PC-9 (cell line): ENCODE results near the gene SFI1. TPM values are rescaled to one million over a fixed set of nuclear protein-coding genes. Genes with fewer than 3 reads are reported as not detected.
A peak's percentile ranks its signal among the peaks of the same experiment; 100 is the strongest.
"Not testable (repeated sequence)": the region's sequence is repeated elsewhere in the genome, so short reads cannot be mapped to it uniquely, and the experiment has no call there.

Experiments used
- BruUV-seq: library from RNA; stranded (reverse); fragments of 400-500 nt; replicated peaks from 2 replicates; lab custom pipeline; 2021; lab: Mats Ljungman, UMichigan
- CTCF ChIA-PET: fragments of 300-600 bp; sonication (Branson Sonifier 250); formaldehyde crosslinking; loops from one replicate; lab custom pipeline; 2022; ENCODE audit warnings: antibody characterized with exemption; lab: Charles Lee
- POLR2A ChIA-PET: fragments of 300-600 bp; sonication (Branson Sonifier 250); formaldehyde crosslinking; loops from one replicate; lab custom pipeline; 2022; ENCODE audit warnings: antibody characterized with exemption; ENCODE audit not compliant: unreplicated experiment; lab: Charles Lee
- DNase-seq, 2 experiments: peaks; one replicate each; pipeline versions ENCODE4 v3.0.0 to v3.0.0-alpha.2; 2015 to 2022; ENCODE audit warnings: mixed read lengths in 1 of 2
- H2AFZ ChIP-seq: fragments of 200-600 bp; sonication (generic); 2 replicates; pipeline ENCODE4 v1.8.1; 2017; ENCODE audit warnings: antibody characterized with exemption
- H3F3A ChIP-seq: fragments of 200-600 bp; sonication (generic); 2 replicates; pipeline ENCODE4 v1.8.1; 2017; ENCODE audit warnings: antibody characterized with exemption, mild to moderate bottlenecking, low read depth; ENCODE audit not compliant: insufficient read depth
- H3K27ac ChIP-seq: fragments of 200-600 bp; sonication (generic); 2 replicates; pipeline ENCODE4 v1.6.1; 2016; ENCODE audit warnings: mixed run types
- H3K27me3 ChIP-seq: fragments of 200-600 bp; sonication (generic); 2 replicates; pipeline ENCODE4 v1.6.1; 2016; ENCODE audit warnings: low read depth, mixed run types; ENCODE audit not compliant: insufficient read depth
- H3K36me3 ChIP-seq: fragments of 200-600 bp; sonication (generic); 2 replicates; pipeline ENCODE4 v1.6.1; 2016; ENCODE audit warnings: low read depth, mixed run types
- H3K4me1 ChIP-seq: fragments of 200-600 bp; sonication (generic); replicated peaks from 2 replicates; pipeline ENCODE4 v1.6.1; 2016; ENCODE audit warnings: mixed run types; ENCODE audit not compliant: insufficient read depth
- H3K4me2 ChIP-seq: fragments of 200-600 bp; sonication (generic); 2 replicates; pipeline ENCODE4 v1.6.1; 2017; ENCODE audit warnings: mixed run types
- H3K4me3 ChIP-seq: fragments of 200-600 bp; sonication (generic); 2 replicates; pipeline ENCODE4 v1.6.1; 2016; ENCODE audit warnings: mixed run types
- H3K79me2 ChIP-seq: fragments of 200-600 bp; sonication (generic); 2 replicates; pipeline ENCODE4 v1.6.1; 2017; ENCODE audit warnings: low read depth, mixed run types
- H3K9me2 ChIP-seq: fragments of 200-600 bp; sonication (generic); 2 replicates; pipeline ENCODE4 v1.8.1; 2017; ENCODE audit warnings: mild to moderate bottlenecking; ENCODE audit not compliant: insufficient read depth
- H3K9me3 ChIP-seq: fragments of 200-600 bp; sonication (generic); 2 replicates; pipeline ENCODE4 v1.8.1; 2016; ENCODE audit warnings: low read depth; ENCODE audit not compliant: insufficient read depth
- H4K20me1 ChIP-seq: fragments of 200-600 bp; sonication (generic); 2 replicates; pipeline ENCODE4 v1.8.1; 2017; ENCODE audit not compliant: insufficient read depth
- CTCF ChIP-seq: fragments of 200-600 bp; sonication (generic); conservative IDR thresholded peaks from 2 replicates; pipeline ENCODE4 v1.6.1; 2017; ENCODE audit warnings: mixed run types, antibody characterized with exemption, mild to moderate bottlenecking, moderate library complexity
- EZH2 ChIP-seq: fragments of 200-600 bp; sonication (generic); IDR thresholded peaks from 2 replicates; pipeline ENCODE4 v1.8.0; 2017; ENCODE audit warnings: antibody characterized with exemption, low read depth
- intact Hi-C: fragments of 100-400 bp; cut with micrococcal nuclease; formaldehyde crosslinking; loops from one replicate; pipeline ENCODE4 v1.10.0; 2022; ENCODE audit not compliant: unreplicated experiment
- total RNA-seq: library from RNA; stranded (reverse); gene quantifications from 2 replicates; pipeline ENCODE4 v1.2.3, GENCODE V29; 2021

The SFI1 gene
- total RNA-seq, 1 experiment from 2014 or later: 57.9 TPM

GRCh38 chr22:31491218-31491962, 4.9 kb upstream of the SFI1 start:
- 0 out of 2 replicates have a peak overlapping the region, but pooled peaks have one; percentile 100 for H2AFZ ChIP-seq
- H3K79me2 ChIP-seq: peaks cover 47% of the 10 kb centered on the region
- H3K4me1 ChIP-seq: peaks cover 20% of the 10 kb centered on the region
- peak overlapping the region; percentile 83; the same call in 1 of the 2 replicates for H3K27ac ChIP-seq
- intact Hi-C loops: no loop called here
- H3F3A ChIP-seq: peaks cover 35% of the 10 kb centered on the region
- H4K20me1 ChIP-seq: no peaks in the 10 kb centered on the region; the same call in 1 of the 2 replicates
- no peaks in the 10 kb centered on the region for H3K27me3 ChIP-seq
- TF ChIP-seq CTCF (no peak), EZH2 (no peak)
- DNase-seq: no peak
- BruUV-seq: no TSS peak
- POLR2A ChIA-PET: no interaction called here
- peak overlapping the region; percentile 92 for H3K4me2 ChIP-seq
- H3K9me3 ChIP-seq: no peaks in the 10 kb centered on the region
- H3K4me3 ChIP-seq: peak overlapping the region; percentile 99; the same call in 1 of the 2 replicates
- CTCF ChIA-PET: no interaction called here
- H3K36me3 ChIP-seq: no peaks in the 10 kb centered on the region
- H3K9me2 ChIP-seq: no peaks in the 10 kb centered on the region

DNA sequence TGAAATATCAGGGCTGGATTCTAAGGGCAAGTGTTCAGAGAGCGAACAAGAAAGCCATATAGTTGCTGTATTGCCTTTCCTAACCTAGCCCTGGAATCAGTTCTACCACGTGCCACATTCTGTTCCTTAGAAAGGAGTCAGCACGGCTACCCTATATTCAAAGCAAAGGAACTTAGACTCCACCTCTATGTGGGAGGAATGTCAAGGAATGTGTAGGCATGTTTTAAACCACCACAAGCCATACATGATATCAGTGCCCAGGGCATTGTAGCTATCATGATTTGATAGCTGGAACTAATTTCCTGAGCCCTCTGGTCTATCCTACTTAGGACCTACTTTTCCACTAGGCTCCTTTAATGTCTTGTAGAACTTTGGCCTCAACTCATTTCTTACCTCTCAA, 4.2 kb upstream of the SFI1 start:
- no peak overlapping the region for H3K4me3 ChIP-seq
- H3F3A ChIP-seq: peaks cover 35% of the 10 kb centered on the region
- no peaks in the 10 kb centered on the region; the same call in 1 of the 2 replicates for H4K20me1 ChIP-seq
- H3K9me2 ChIP-seq: no peaks in the 10 kb centered on the region
- no peak overlapping the region for H3K27ac ChIP-seq
- TF ChIP-seq CTCF (no peak), EZH2 (no peak)
- POLR2A ChIA-PET: no interaction called here
- CTCF ChIA-PET: no interaction called here
- no peaks in the 10 kb centered on the region for H3K36me3 ChIP-seq
- H3K9me3 ChIP-seq: 0 out of 2 replicates have a peak, but pooled peaks cover under 1% of the 10 kb centered on the region
- DNase-seq: no peak
- no peak overlapping the region for H2AFZ ChIP-seq
- intact Hi-C loops: no loop called here
- H3K4me1 ChIP-seq: peaks cover 22% of the 10 kb centered on the region
- H3K4me2 ChIP-seq: no peak overlapping the region
- H3K27me3 ChIP-seq: no peaks in the 10 kb centered on the region
- BruUV-seq: no TSS peak
- H3K79me2 ChIP-seq: peaks cover 48% of the 10 kb centered on the region

- H3K4me3 ChIP-seq, H3K9me3 ChIP-seq, H3K4me2 ChIP-seq, H3K36me3 ChIP-seq, DNase-seq, H4K20me1 ChIP-seq, H3K27ac ChIP-seq, CTCF ChIA-PET, H3K27me3 ChIP-seq, intact Hi-C loops, BruUV-seq, H2AFZ ChIP-seq, POLR2A ChIA-PET, H3K9me2 ChIP-seq: not testable (repeated sequence)
- Histone ChIP-seq H3F3A (peaks cover 37% of the 10 kb centered on the region), H3K79me2 (peaks cover 48% of the 10 kb centered on the region), H3K4me1 (peaks cover 23% of the 10 kb centered on the region)
These were observed 3.0 kb upstream of the SFI1 start for GRCh38 chr22:31493355-31493754.
